ENCODE data around the gene C2.
"Not testable (repeated sequence)": the region's sequence is repeated elsewhere in the genome, so short reads cannot be mapped to it uniquely, and the experiment has no call there.

The C2 gene

GRCh38 chr6:31901415-31901952 lies 26.0 kb upstream of the C2 start:
- Histone ChIP-seq H3K9me3 (ENCODE audit: low read depth, low read length) (no peaks in the 10 kb centered on the region), H3K27ac (peak overlapping the region; percentile 89), H3K36me3 (ENCODE audit: insufficient read depth, low read length) (no peaks in the 10 kb centered on the region; the same call in 1 of the 2 replicates), H3K4me3 (peak overlapping the region; percentile 79), H3K9ac (ENCODE audit: insufficient read length) (peak overlapping the region; percentile 81)
- no peak for DNase-seq (ENCODE audit: low read depth, low spot score)
- TF ChIP-seq POLR2AphosphoS5 (IDR thresholded peaks at IDR 0.05; ENCODE audit: borderline replicate concordance, low read depth, low read length) (peak; percentile 43; the same call in 1 of the 2 replicates), EZH2 (IDR thresholded peaks at IDR 0.05) (no peak), FOXP2 (optimal IDR thresholded peaks at IDR 0.05; ENCODE audit: control extremely low read depth, extremely low read length, insufficient read depth) (no peak)

- Histone ChIP-seq H3K9me3 (ENCODE audit: low read depth, low read length) (no peaks in the 10 kb centered on the region), H3K9ac (ENCODE audit: insufficient read length) (peak within 1 kb of the TSS; percentile 81), H3K36me3 (ENCODE audit: insufficient read depth, low read length) (no peaks in the 10 kb centered on the region), H3K4me3 (peak within 1 kb of the TSS; percentile 79), H3K27ac (peak within 1 kb of the TSS; percentile 89)
- no peak for TF ChIP-seq EZH2 (IDR thresholded peaks at IDR 0.05)
- TF ChIP-seq FOXP2 (optimal IDR thresholded peaks at IDR 0.05; ENCODE audit: control extremely low read depth, extremely low read length, insufficient read depth): no peak
- peak; percentile 66; the same call in 1 of the 2 replicates for TF ChIP-seq POLR2AphosphoS5 (IDR thresholded peaks at IDR 0.05; ENCODE audit: borderline replicate concordance, low read depth, low read length)
- peak; percentile 62 for DNase-seq (ENCODE audit: low read depth, low spot score)
These were observed 25.4 kb upstream of the C2 start, which contains the start of gene ZBTB12 for GRCh38 chr6:31901953-31902643. ZBTB12 (minus strand) TSS chr6:31902086; CDS start chr6:31901305, 781 bp downstream.

GRCh38 chr6:31903957-31904356 lies 23.6 kb upstream of the C2 start:
- H3K9ac ChIP-seq (ENCODE audit: insufficient read length): no peak overlapping the region
- no peaks in the 10 kb centered on the region for H3K9me3 ChIP-seq (ENCODE audit: low read depth, low read length)
- H3K27ac ChIP-seq: no peak overlapping the region
- no peaks in the 10 kb centered on the region for H3K36me3 ChIP-seq (ENCODE audit: insufficient read depth, low read length)
- H3K4me3 ChIP-seq: no peak overlapping the region
- no peak for TF ChIP-seq EZH2 (IDR thresholded peaks at IDR 0.05)
- TF ChIP-seq FOXP2 (optimal IDR thresholded peaks at IDR 0.05; ENCODE audit: control extremely low read depth, extremely low read length, insufficient read depth): no peak
- no peak for TF ChIP-seq POLR2AphosphoS5 (IDR thresholded peaks at IDR 0.05; ENCODE audit: borderline replicate concordance, low read depth, low read length)
- DNase-seq (ENCODE audit: low read depth, low spot score): no peak

DNA sequence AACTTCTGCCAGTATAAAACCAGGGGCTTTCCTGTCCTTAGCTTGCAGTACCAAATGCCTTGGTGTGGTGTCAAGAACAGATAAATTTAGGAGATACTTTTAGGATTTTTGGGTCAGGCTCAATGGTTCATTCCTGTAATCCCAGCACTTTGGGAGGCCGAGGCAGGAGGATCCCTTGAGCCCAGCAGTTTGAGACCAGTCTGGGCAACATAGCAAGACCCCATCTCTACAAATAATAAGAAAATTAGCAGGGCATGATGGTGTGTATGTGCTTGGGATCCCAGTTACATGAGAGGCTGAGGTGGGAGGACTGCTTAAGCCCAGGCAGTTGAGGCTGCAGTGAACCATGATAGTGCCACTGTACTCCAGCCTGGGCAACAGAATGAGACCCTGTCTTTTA lies 22.5 kb upstream of the C2 start:
- Histone ChIP-seq H3K4me3 (no peak overlapping the region), H3K9ac (ENCODE audit: insufficient read length) (no peak overlapping the region), H3K27ac (no peak overlapping the region), H3K9me3 (ENCODE audit: low read depth, low read length) (no peaks in the 10 kb centered on the region), H3K36me3 (ENCODE audit: insufficient read depth, low read length) (no peaks in the 10 kb centered on the region)
- no peak for DNase-seq (ENCODE audit: low read depth, low spot score)
- TF ChIP-seq POLR2AphosphoS5 (IDR thresholded peaks at IDR 0.05; ENCODE audit: borderline replicate concordance, low read depth, low read length) (no peak), FOXP2 (optimal IDR thresholded peaks at IDR 0.05; ENCODE audit: control extremely low read depth, extremely low read length, insufficient read depth) (no peak), EZH2 (IDR thresholded peaks at IDR 0.05) (no peak)

GRCh38 chr6:31906122-31906521 lies 21.4 kb upstream of the C2 start:
- Histone ChIP-seq H3K9ac (ENCODE audit: insufficient read length) (no peak overlapping the region), H3K36me3 (ENCODE audit: insufficient read depth, low read length) (no peaks in the 10 kb centered on the region), H3K9me3 (ENCODE audit: low read depth, low read length) (no peaks in the 10 kb centered on the region), H3K27ac (no peak overlapping the region), H3K4me3 (no peak overlapping the region)
- DNase-seq (ENCODE audit: low read depth, low spot score): no peak
- TF ChIP-seq FOXP2 (optimal IDR thresholded peaks at IDR 0.05; ENCODE audit: control extremely low read depth, extremely low read length, insufficient read depth): no peak
- no peak for TF ChIP-seq POLR2AphosphoS5 (IDR thresholded peaks at IDR 0.05; ENCODE audit: borderline replicate concordance, low read depth, low read length)
- no peak for TF ChIP-seq EZH2 (IDR thresholded peaks at IDR 0.05)

GRCh38 chr6:31906727-31907126 lies 20.8 kb upstream of the C2 start:
- not testable (repeated sequence) for H3K9me3 ChIP-seq (ENCODE audit: low read depth, low read length); H3K4me3 ChIP-seq; DNase-seq (ENCODE audit: low read depth, low spot score); H3K36me3 ChIP-seq (ENCODE audit: insufficient read depth, low read length); H3K27ac ChIP-seq; H3K9ac ChIP-seq (ENCODE audit: insufficient read length)

DNA sequence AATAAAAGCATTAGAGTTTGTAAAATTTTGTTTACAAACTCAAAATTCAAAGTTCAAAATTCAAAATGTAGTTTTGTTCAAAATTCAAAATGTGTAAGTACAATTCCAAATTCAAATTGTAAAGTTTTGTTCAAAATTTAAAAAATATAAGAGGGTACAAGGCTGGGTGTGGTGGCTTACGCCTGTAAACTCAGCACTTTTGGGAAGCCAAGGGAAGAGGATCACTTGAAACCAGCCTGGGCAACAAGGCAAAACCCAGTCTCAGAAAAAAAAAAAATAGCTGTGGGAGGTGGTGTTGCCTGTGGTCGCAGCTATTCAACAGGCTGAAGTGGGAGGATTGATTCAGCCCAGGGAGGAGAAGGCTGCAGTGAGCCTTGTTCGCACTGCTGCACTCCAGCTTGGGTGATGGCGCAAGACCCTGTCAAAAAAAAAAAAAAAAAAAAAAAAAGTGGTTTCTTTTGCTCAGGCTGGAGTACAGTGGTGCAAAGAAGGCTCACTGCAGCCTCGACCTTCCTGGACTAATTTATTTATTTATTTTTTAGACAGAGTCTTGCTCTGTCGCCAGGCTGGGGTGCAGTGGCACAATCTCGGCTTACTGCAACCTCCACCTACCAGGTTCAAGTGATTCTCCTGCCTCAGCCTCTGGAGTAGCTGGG lies 20.2 kb upstream of the C2 start:
- no peak for TF ChIP-seq POLR2AphosphoS5 (IDR thresholded peaks at IDR 0.05; ENCODE audit: borderline replicate concordance, low read depth, low read length)
- no peak for TF ChIP-seq FOXP2 (optimal IDR thresholded peaks at IDR 0.05; ENCODE audit: control extremely low read depth, extremely low read length, insufficient read depth)
- TF ChIP-seq EZH2 (IDR thresholded peaks at IDR 0.05): no peak
- H3K36me3 ChIP-seq (ENCODE audit: insufficient read depth, low read length): no peaks in the 10 kb centered on the region
- DNase-seq (ENCODE audit: low read depth, low spot score): no peak
- H3K27ac ChIP-seq: 0 out of 2 replicates have a peak overlapping the region, but pooled peaks have one; percentile 3
- no peaks in the 10 kb centered on the region for H3K9me3 ChIP-seq (ENCODE audit: low read depth, low read length)
- no peak overlapping the region for H3K9ac ChIP-seq (ENCODE audit: insufficient read length)
- H3K4me3 ChIP-seq: no peak overlapping the region

DNA sequence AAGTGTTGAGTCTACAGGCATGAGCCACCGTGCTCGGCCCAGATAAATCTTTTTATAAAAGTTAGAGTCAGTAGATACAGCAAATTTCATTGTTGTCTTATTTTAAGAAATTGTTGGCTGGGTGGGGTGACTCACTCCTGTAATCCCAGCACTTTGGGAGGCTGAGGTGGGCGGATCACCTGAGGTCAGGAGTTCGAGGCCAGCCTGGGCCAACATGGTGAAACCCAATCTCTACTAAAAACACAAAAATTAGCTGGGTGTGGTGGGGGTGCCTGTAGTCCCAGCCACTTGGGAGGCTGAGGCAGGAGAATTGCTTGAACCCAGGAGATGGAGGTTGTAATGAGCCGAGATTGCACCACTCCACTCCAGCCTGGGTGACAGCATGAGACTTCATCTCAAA lies 19.3 kb upstream of the C2 start:
- H3K9me3 ChIP-seq (ENCODE audit: low read depth, low read length); H3K36me3 ChIP-seq (ENCODE audit: insufficient read depth, low read length); H3K9ac ChIP-seq (ENCODE audit: insufficient read length); H3K4me3 ChIP-seq; DNase-seq (ENCODE audit: low read depth, low spot score); H3K27ac ChIP-seq: not testable (repeated sequence)

Data from SK-N-MC (cell line).